ENCODE measurements around the gene SLC2A2.

Gene SLC2A2

DNA sequence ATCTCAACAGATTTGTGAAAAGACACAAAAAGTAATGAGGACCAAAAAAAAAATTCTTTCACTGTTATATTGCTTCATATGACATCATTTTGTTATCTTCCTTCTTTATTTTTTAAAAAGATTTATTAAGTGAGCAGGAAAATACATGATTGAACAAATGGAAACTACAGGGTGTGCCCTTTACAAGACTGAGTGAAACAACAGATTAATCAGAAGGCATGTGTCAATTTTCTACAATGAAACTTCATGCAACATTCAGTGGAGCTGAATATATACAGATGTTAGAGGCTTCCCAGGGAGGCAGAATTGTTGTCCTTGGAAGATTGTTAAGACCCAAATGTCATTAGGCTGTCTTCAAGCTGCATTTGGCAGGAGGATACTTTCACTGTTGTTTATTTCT lies 28.4 kb upstream of the SLC2A2 start:
- DNase-seq (ENCODE audit: extremely low read depth, low read depth) = no peak
- no peak for TF ChIP-seq CTCF (IDR thresholded peaks at IDR 0.05; ENCODE audit: low read depth, low read length, missing control alignments)
- H3K4me3 ChIP-seq (replicated peaks; ENCODE audit: low read depth, low read length) = no peak overlapping the region

DNA sequence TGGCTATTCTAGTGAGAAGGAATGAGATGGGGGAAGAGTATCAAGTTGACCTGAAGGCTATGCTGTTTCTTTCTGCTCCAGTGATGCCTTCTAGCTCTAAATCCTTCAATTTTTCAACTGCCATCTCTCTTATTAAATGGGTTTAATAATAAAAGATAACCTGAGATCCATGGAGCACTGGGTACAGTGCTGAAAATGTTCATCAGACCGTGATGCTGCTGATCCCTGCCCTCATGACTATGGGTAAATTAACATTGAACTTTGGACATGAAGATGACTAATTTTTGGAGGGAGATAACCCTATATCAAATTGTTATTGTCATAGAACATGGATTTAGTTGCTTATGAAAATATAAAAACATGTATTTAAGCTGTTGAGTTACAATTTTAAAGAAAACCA lies 27.7 kb upstream of the SLC2A2 start:
- no peak for TF ChIP-seq CTCF (IDR thresholded peaks at IDR 0.05; ENCODE audit: low read depth, low read length, missing control alignments)
- H3K4me3 ChIP-seq (replicated peaks; ENCODE audit: low read depth, low read length) = no peak overlapping the region
- DNase-seq (ENCODE audit: extremely low read depth, low read depth) = no peak

GRCh38 chr3:171049861-171050444 lies 23.4 kb upstream of the SLC2A2 start:
- peak; percentile 24 for DNase-seq (ENCODE audit: extremely low read depth, low read depth)
- TF ChIP-seq CTCF (IDR thresholded peaks at IDR 0.05; ENCODE audit: low read depth, low read length, missing control alignments) = peak; percentile 56
- H3K4me3 ChIP-seq (replicated peaks; ENCODE audit: low read depth, low read length) = no peak overlapping the region

- DNase-seq (ENCODE audit: extremely low read depth, low read depth) = no peak
- H3K4me3 ChIP-seq (replicated peaks; ENCODE audit: low read depth, low read length) = no peak overlapping the region
- TF ChIP-seq CTCF (IDR thresholded peaks at IDR 0.05; ENCODE audit: low read depth, low read length, missing control alignments) = no peak
These were observed 20.2 kb upstream of the SLC2A2 start for GRCh38 chr3:171046760-171047159.

GRCh38 chr3:171044835-171045793 lies 18.6 kb upstream of the SLC2A2 start:
- H3K4me3 ChIP-seq (replicated peaks; ENCODE audit: low read depth, low read length) = no peak overlapping the region
- no peak for TF ChIP-seq CTCF (IDR thresholded peaks at IDR 0.05; ENCODE audit: low read depth, low read length, missing control alignments)
- DNase-seq (ENCODE audit: extremely low read depth, low read depth) = peak; percentile 15

DNA sequence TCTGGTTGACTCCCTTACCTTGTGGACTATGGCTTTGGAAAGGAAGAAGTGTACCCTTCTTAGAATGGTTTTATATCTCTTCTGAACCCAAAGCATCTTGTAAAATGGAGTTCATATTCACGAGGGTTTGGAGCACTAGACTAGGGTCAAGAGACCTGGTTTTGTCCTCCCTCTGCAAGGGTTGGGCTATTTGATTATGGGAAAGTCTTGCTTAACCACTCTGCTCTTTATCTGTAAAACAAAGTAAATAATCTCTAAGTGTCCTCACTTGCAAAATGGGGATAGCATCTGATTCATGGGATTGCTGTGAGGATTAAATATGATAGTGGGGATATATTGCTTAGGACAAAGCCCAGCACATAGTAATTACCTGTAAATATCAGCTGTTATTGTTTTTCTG lies 17.9 kb upstream of the SLC2A2 start:
- no peak for TF ChIP-seq CTCF (IDR thresholded peaks at IDR 0.05; ENCODE audit: low read depth, low read length, missing control alignments)
- no peak overlapping the region for H3K4me3 ChIP-seq (replicated peaks; ENCODE audit: low read depth, low read length)
- no peak for DNase-seq (ENCODE audit: extremely low read depth, low read depth)

Measured in HFF-Myc (cell line).